Cardiac muscle cell (in vitro differentiated cells and primary cell): Measurements from ENCODE around the gene PGF. TPM values are rescaled to one million over a fixed set of nuclear protein-coding genes. Genes with fewer than 3 reads are reported as not detected.
"Not testable (repeated sequence)": the region's sequence is repeated elsewhere in the genome, so short reads cannot be mapped to it uniquely, and the experiment has no call there.

ENCODE experiments used
- DNase-seq, 2 donors: peaks; one replicate each; pipeline versions ENCODE4 v3.0.0 to v3.0.0-alpha.2; 2010 to 2017; ENCODE audit warnings: low read depth in 1 of 2, low spot score in 1 of 2
- H3K27ac ChIP-seq: fragments of 200-600 bp; sonication (generic); 2 replicates; pipeline ENCODE4 v1.5.1; 2016
- H3K27me3 ChIP-seq: fragments of 200-600 bp; sonication (generic); 2 replicates; pipeline ENCODE4 v1.6.0; 2016; ENCODE audit warnings: control low read depth
- H3K36me3 ChIP-seq: fragments of 200-600 bp; sonication (generic); 2 replicates; pipeline ENCODE4 v1.5.1; 2016; ENCODE audit warnings: control low read depth
- H3K4me1 ChIP-seq: fragments of 200-600 bp; sonication (generic); 2 replicates; pipeline ENCODE4 v1.8.1; 2017; ENCODE audit warnings: low read depth, mild to moderate bottlenecking, mixed run types
- H3K4me3 ChIP-seq: fragments of 200-600 bp; sonication (generic); 2 replicates; pipeline ENCODE4 v1.5.1; 2016; ENCODE audit warnings: mild to moderate bottlenecking
- H3K9me3 ChIP-seq: fragments of 200-600 bp; sonication (generic); 2 replicates; pipeline ENCODE4 v1.5.1; 2017; ENCODE audit warnings: low read depth, mild to moderate bottlenecking, control low read depth
- polyA plus RNA-seq: library from polyadenylated mRNA; unstranded; fragments of >200 nt; fragmentation: Nextera tagmentation; extraction: Ambion mirVana; gene quantifications from 2 replicates; pipeline ENCODE4 v1.2.1, GENCODE V29; 2016
- total RNA-seq: library from RNA; depleted of rRNA; stranded (reverse); fragments of >200 nt; gene quantifications from 2 replicates; pipeline ENCODE4 v1.2.3, GENCODE V29; 2016
- TF ChIP-seq, protein P1 (sequence below): IDR thresholded peaks from 2 replicates; pipeline ENCODE4 v1.5.1; 2012; ENCODE audit warnings: low read depth, mild to moderate bottlenecking, low read length

PGF gene
- total and polyA plus RNA-seq, 2 experiments from 2014 or later: 18.1 to 23.5 TPM

- Histone ChIP-seq H3K27ac (peak overlapping the region; percentile 52), H3K9me3 (no peaks in the 10 kb centered on the region), H3K4me1 (peaks cover 16% of the 10 kb centered on the region), H3K4me3 (no peak overlapping the region), H3K27me3 (no peaks in the 10 kb centered on the region), H3K36me3 (no peaks in the 10 kb centered on the region)
- peak in 1 of 2 donors; percentile 17 for DNase-seq
- TF ChIP-seq, protein P1, sequence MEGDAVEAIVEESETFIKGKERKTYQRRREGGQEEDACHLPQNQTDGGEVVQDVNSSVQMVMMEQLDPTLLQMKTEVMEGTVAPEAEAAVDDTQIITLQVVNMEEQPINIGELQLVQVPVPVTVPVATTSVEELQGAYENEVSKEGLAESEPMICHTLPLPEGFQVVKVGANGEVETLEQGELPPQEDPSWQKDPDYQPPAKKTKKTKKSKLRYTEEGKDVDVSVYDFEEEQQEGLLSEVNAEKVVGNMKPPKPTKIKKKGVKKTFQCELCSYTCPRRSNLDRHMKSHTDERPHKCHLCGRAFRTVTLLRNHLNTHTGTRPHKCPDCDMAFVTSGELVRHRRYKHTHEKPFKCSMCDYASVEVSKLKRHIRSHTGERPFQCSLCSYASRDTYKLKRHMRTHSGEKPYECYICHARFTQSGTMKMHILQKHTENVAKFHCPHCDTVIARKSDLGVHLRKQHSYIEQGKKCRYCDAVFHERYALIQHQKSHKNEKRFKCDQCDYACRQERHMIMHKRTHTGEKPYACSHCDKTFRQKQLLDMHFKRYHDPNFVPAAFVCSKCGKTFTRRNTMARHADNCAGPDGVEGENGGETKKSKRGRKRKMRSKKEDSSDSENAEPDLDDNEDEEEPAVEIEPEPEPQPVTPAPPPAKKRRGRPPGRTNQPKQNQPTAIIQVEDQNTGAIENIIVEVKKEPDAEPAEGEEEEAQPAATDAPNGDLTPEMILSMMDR: no peak
Observed at GRCh38 chr14:74935360-74935680, 20.1 kb downstream of the PGF start.

GRCh38 chr14:74934476-74935359, 20.7 kb downstream of the PGF start:
- Histone ChIP-seq H3K36me3 (no peaks in the 10 kb centered on the region), H3K4me1 (peaks cover 16% of the 10 kb centered on the region), H3K4me3 (no peak overlapping the region), H3K9me3 (no peaks in the 10 kb centered on the region), H3K27me3 (no peaks in the 10 kb centered on the region), H3K27ac (peak overlapping the region; percentile 52)
- peak; percentile 43 to 59 for DNase-seq
- TF ChIP-seq, protein P1: no peak

GRCh38 chr14:74934041-74934440, 21.4 kb downstream of the PGF start:
- Histone ChIP-seq H3K27me3 (no peaks in the 10 kb centered on the region), H3K4me1 (peaks cover 16% of the 10 kb centered on the region), H3K4me3 (no peak overlapping the region), H3K9me3 (no peaks in the 10 kb centered on the region), H3K36me3 (no peaks in the 10 kb centered on the region), H3K27ac (peak overlapping the region; percentile 52)
- DNase-seq: no peak
- TF ChIP-seq, protein P1: no peak

GRCh38 chr14:74932936-74933335, 22.5 kb downstream of the PGF start:
- H3K36me3 ChIP-seq, H3K9me3 ChIP-seq, DNase-seq, H3K27ac ChIP-seq, H3K4me3 ChIP-seq, H3K27me3 ChIP-seq: not testable (repeated sequence)
- H3K4me1 ChIP-seq: peaks cover 16% of the 10 kb centered on the region

DNA sequence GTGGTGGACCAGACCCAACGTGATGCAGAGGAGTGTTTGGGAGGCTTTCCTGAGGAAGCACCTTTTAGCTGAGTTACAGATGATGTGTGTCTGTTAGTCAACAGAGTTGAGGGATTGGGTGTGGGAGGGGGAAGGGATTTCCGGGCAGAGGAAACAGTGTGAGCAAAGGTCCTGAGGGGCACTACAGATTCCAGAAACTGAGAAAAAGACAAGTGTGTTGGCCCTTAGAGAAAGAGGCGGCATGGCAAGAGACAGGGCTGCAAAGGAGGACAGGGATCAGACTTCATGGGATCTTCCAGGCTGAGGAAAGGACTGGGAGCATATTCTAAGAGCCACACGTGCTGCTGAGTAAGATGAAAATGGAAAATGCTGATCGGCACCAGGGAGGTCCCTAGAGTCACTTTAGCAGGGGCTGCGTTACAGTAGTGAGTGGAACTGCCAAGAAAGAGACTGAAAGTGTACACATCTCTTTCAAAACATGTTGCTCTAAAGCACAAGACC, 22.9 kb downstream of the PGF start:
- TF ChIP-seq, protein P1: no peak
- H3K27me3 ChIP-seq: peaks cover 4% of the 10 kb centered on the region
- H3K27ac ChIP-seq: no peak overlapping the region
- no peaks in the 10 kb centered on the region for H3K9me3 ChIP-seq
- no peak overlapping the region for H3K4me3 ChIP-seq
- peaks cover 16% of the 10 kb centered on the region for H3K4me1 ChIP-seq
- no peaks in the 10 kb centered on the region for H3K36me3 ChIP-seq
- peak in 1 of 2 donors; percentile 39 for DNase-seq

DNA sequence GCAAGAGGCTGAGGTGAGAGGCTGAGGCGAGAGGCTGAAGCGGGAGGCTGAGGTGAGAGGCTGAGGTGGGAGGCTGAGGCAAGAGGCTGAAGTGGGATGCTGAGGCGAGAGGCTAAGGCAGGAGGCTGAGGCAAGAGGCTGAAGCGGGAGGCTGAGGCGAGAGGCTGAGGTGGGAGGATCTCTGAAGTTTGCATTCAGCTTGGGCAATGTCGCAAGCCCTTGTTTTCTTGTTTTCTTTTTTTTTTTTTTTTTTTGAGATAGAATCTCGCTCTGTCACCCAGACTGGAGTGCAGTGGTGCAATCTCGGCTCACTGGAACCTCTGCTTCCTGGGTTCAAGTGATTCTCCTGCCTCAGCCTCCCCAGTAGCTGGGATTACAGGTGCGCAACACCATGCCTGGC, 23.7 kb downstream of the PGF start:
- H3K4me1 ChIP-seq: peaks cover 16% of the 10 kb centered on the region
- not testable (repeated sequence) for H3K4me3 ChIP-seq, H3K9me3 ChIP-seq, H3K27me3 ChIP-seq, H3K27ac ChIP-seq, H3K36me3 ChIP-seq, DNase-seq
